Measurements from ENCODE around the gene RBM17.

Gene RBM17

GRCh38 chr10:6065835-6066234 is 23.0 kb upstream of the RBM17 start:
- no peak overlapping the region for H3K4me3 ChIP-seq (ENCODE audit: low read depth, low read length)
- no peak for DNase-seq (ENCODE audit: low read depth)
- no peak for TF ChIP-seq CTCF (IDR thresholded peaks at IDR 0.05; ENCODE audit: control insufficient read depth, extremely low read depth, insufficient read depth)

- no peak for TF ChIP-seq CTCF (IDR thresholded peaks at IDR 0.05; ENCODE audit: control insufficient read depth, extremely low read depth, insufficient read depth)
- no peak for DNase-seq (ENCODE audit: low read depth)
These were observed 21.4 kb upstream of the RBM17 start for GRCh38 chr10:6067457-6067856.

GRCh38 chr10:6068006-6068405 is 20.8 kb upstream of the RBM17 start:
- DNase-seq (ENCODE audit: low read depth) = no peak
- TF ChIP-seq CTCF (IDR thresholded peaks at IDR 0.05; ENCODE audit: control insufficient read depth, extremely low read depth, insufficient read depth) = no peak
- no peak overlapping the region for H3K4me3 ChIP-seq (ENCODE audit: low read depth, low read length)

More at GRCh38 chr10:6067457-6067856, 21.4 kb upstream of the RBM17 start:
- no peak overlapping the region for H3K4me3 ChIP-seq (ENCODE audit: low read depth, low read length)

GRCh38 chr10:6068422-6068821 is 20.4 kb upstream of the RBM17 start:
- DNase-seq (ENCODE audit: low read depth) = no peak
- no peak overlapping the region for H3K4me3 ChIP-seq (ENCODE audit: low read depth, low read length)
- TF ChIP-seq CTCF (IDR thresholded peaks at IDR 0.05; ENCODE audit: control insufficient read depth, extremely low read depth, insufficient read depth) = no peak

- no peak overlapping the region for H3K4me3 ChIP-seq (ENCODE audit: low read depth, low read length)
- no peak for DNase-seq (ENCODE audit: low read depth)
- no peak for TF ChIP-seq CTCF (IDR thresholded peaks at IDR 0.05; ENCODE audit: control insufficient read depth, extremely low read depth, insufficient read depth)
These were observed 19.5 kb upstream of the RBM17 start for GRCh38 chr10:6069081-6069931.

GRCh38 chr10:6070660-6071059 is 18.2 kb upstream of the RBM17 start:
- DNase-seq (ENCODE audit: low read depth) = no peak
- H3K4me3 ChIP-seq (ENCODE audit: low read depth, low read length) = no peak overlapping the region
- no peak for TF ChIP-seq CTCF (IDR thresholded peaks at IDR 0.05; ENCODE audit: control insufficient read depth, extremely low read depth, insufficient read depth)

Measured in LNCaP clone FGC (cell line).